Measurements from ENCODE around the gene ASCC3. TPM values are rescaled to one million over a fixed set of nuclear protein-coding genes. Genes with fewer than 3 reads are reported as not detected.

The ASCC3 gene
- total RNA-seq, 1 experiment from 2014 or later, result 40.5 TPM

DNA sequence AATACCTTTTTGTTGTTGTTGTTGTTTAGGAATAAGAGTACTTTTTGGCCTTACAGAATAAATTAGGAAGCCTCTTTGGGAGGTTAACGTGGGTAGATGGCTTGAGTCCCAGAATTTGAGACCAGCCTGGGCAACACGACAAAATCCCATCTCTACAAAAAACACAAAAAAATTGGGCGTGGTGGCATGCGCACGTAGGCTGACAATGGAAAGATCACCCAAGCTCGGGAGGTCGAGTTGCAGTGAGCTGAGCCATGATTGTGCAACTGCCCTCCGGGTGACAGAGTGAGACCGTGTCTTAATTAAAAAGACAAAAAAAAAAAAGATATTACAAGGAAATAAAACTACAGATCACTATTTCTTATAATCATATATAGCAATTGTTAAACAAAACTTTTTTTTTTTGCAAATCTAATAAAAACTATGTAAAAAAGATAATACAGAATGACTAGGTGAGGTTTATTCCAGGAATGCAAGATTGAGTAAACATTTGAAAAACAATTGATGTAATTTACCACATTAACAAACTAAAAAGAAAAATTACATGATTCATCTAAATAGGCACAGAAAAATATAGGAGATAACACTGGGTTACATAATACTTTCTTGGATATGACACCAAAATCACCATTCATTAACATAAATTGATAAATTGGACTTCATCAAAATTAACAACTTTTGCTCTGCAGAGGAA, 43.6 kb upstream of the ASCC3 start (continued):
- TF ChIP-seq EGR1 (IDR thresholded peaks at IDR 0.05; ENCODE audit: low read depth), result no peak

GRCh38 chr6:100923481-100924165, 42.5 kb upstream of the ASCC3 start:
- H3K79me2 ChIP-seq (ENCODE audit: insufficient read depth, low read length), result no peaks in the 10 kb centered on the region
- ChIA-PET CTCF (no interaction called here), POLR2A (no interaction called here), RAD21 (ENCODE audit: low non-redundant PET in 1 of 2, low total read pairs in 2 of 2, uncharacterized antibody in 2 of 2, unreplicated experiment in 2 of 2) (no interaction called here)
- no peak overlapping the region for H3K27ac ChIP-seq (ENCODE audit: low read depth, low read length)
- H3K9me2 ChIP-seq (ENCODE audit: insufficient read depth), result no peaks in the 10 kb centered on the region
- no peak overlapping the region for H2AFZ ChIP-seq (ENCODE audit: low read depth, low read length, poor library complexity, severe bottlenecking)
- TF ChIP-seq REST (IDR thresholded peaks at IDR 0.05; ENCODE audit: low read depth), result no peak
- no peak for TF ChIP-seq MAX (IDR thresholded peaks at IDR 0.05)
- TF ChIP-seq, protein P1, sequence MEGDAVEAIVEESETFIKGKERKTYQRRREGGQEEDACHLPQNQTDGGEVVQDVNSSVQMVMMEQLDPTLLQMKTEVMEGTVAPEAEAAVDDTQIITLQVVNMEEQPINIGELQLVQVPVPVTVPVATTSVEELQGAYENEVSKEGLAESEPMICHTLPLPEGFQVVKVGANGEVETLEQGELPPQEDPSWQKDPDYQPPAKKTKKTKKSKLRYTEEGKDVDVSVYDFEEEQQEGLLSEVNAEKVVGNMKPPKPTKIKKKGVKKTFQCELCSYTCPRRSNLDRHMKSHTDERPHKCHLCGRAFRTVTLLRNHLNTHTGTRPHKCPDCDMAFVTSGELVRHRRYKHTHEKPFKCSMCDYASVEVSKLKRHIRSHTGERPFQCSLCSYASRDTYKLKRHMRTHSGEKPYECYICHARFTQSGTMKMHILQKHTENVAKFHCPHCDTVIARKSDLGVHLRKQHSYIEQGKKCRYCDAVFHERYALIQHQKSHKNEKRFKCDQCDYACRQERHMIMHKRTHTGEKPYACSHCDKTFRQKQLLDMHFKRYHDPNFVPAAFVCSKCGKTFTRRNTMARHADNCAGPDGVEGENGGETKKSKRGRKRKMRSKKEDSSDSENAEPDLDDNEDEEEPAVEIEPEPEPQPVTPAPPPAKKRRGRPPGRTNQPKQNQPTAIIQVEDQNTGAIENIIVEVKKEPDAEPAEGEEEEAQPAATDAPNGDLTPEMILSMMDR (IDR thresholded peaks at IDR 0.05 in 2 of 3, conservative IDR thresholded peaks at IDR 0.05 in 1 of 3; ENCODE audit: borderline replicate concordance in 1 of 3, insufficient read depth in 1 of 3, low read depth in 2 of 3, low read length in 2 of 3), result no peak
- TF ChIP-seq RAD21 (IDR thresholded peaks at IDR 0.05; ENCODE audit: low read depth), result no peak
- TF ChIP-seq EZH2phosphoT487 (IDR thresholded peaks at IDR 0.05; ENCODE audit: borderline replicate concordance), result no peak
- no peak for TF ChIP-seq CBX3 (IDR thresholded peaks at IDR 0.05; ENCODE audit: low read depth)
- no peak for TF ChIP-seq EGR1 (IDR thresholded peaks at IDR 0.05; ENCODE audit: low read depth)
- no peaks in the 10 kb centered on the region for H4K20me1 ChIP-seq (ENCODE audit: insufficient read depth)
- H3K4me2 ChIP-seq (ENCODE audit: low read length), result no peak overlapping the region
- H3K9ac ChIP-seq (ENCODE audit: low read length), result no peak overlapping the region
- H3K9me3 ChIP-seq (ENCODE audit: control insufficient read depth in 1 of 2, insufficient read depth in 1 of 2, low read depth in 1 of 2, low read length in 2 of 2), result no peaks in the 10 kb centered on the region
- DNase-seq (ENCODE audit: low read depth, low spot score) (no peak), ATAC-seq (no peak)
- no peaks in the 10 kb centered on the region for H3K36me3 ChIP-seq (ENCODE audit: control insufficient read depth in 1 of 2, insufficient read depth in 2 of 2, low read length in 2 of 2)
- intact Hi-C loops (cut with micrococcal nuclease), result no loop called here
- no peak overlapping the region for H3K4me3 ChIP-seq (replicated peaks in 1 of 2; ENCODE audit: low read depth in 1 of 2, low read length in 2 of 2)
- BruUV-seq (replicated peaks), result no TSS peak
- no peaks in the 10 kb centered on the region for H3K27me3 ChIP-seq (ENCODE audit: insufficient read depth, low read length)
- no peaks in the 10 kb centered on the region for H3K4me1 ChIP-seq (ENCODE audit: control insufficient read depth in 1 of 2, insufficient read depth in 2 of 2, low read length in 2 of 2)

Measured in HCT116 (cell line).